Neural crest cell (in vitro differentiated cells): Measurements from ENCODE around the gene FOXP1. TPM values are rescaled to one million over a fixed set of nuclear protein-coding genes. Genes with fewer than 3 reads are reported as not detected.

Experiments
- DNase-seq: peaks from one replicate; pipeline ENCODE4 v3.0.0; 2021; ENCODE audit warnings: low read depth, mixed read lengths, low spot score
- H3K27ac Mint-ChIP-seq: one replicate; pipeline ENCODE4 v1.8.0; 2021; ENCODE audit warnings: mild to moderate bottlenecking, mixed read lengths; ENCODE audit not compliant: unreplicated experiment
- H3K27me3 Mint-ChIP-seq: 2 replicates; pipeline ENCODE4 v1.8.0; 2021; ENCODE audit warnings: low read depth, mild to moderate bottlenecking, mixed read lengths
- H3K36me3 Mint-ChIP-seq: 2 replicates; pipeline ENCODE4 v1.8.0; 2021; ENCODE audit warnings: low read depth, mild to moderate bottlenecking, mixed read lengths
- H3K4me1 Mint-ChIP-seq: 2 replicates; pipeline ENCODE4 v1.8.0; 2021; ENCODE audit warnings: mixed read lengths
- H3K4me3 Mint-ChIP-seq: one replicate; pipeline ENCODE4 v1.8.0; 2021; ENCODE audit warnings: mild to moderate bottlenecking, mixed read lengths
- H3K9me3 Mint-ChIP-seq: 2 replicates; pipeline ENCODE4 v1.8.0; 2021; ENCODE audit warnings: mixed read lengths
- CTCF ChIP-seq: fragments of 200-600 bp; sonication (generic); conservative IDR thresholded peaks from 2 replicates; pipeline ENCODE4 v1.5.0; 2021; ENCODE audit warnings: antibody characterized with exemption, mild to moderate bottlenecking
- total RNA-seq: library from RNA; stranded (reverse); gene quantifications from 2 replicates; pipeline ENCODE4 v1.2.1, GENCODE V29; 2021

FOXP1 gene
- total RNA-seq, 1 donor from 2014 or later: 22.8 TPM

- H3K4me1 Mint-ChIP-seq: no peaks in the 10 kb centered on the region
- no peaks in the 10 kb centered on the region for H3K9me3 Mint-ChIP-seq
- no peak overlapping the region for H3K4me3 Mint-ChIP-seq
- no peaks in the 10 kb centered on the region for H3K36me3 Mint-ChIP-seq
- no peak overlapping the region for H3K27ac Mint-ChIP-seq
- H3K27me3 Mint-ChIP-seq: no peaks in the 10 kb centered on the region
- TF ChIP-seq CTCF: no peak
- no peak for DNase-seq
Measured at GRCh38 chr3:71323558-71323957, 260.0 kb downstream of the FOXP1 start.

GRCh38 chr3:71322154-71322553, 261.4 kb downstream of the FOXP1 start:
- Mint-ChIP-seq H3K36me3 (no peaks in the 10 kb centered on the region), H3K9me3 (no peaks in the 10 kb centered on the region), H3K27ac (no peak overlapping the region), H3K27me3 (no peaks in the 10 kb centered on the region), H3K4me1 (no peaks in the 10 kb centered on the region), H3K4me3 (no peak overlapping the region)
- no peak for DNase-seq
- TF ChIP-seq CTCF: no peak

- no peaks in the 10 kb centered on the region for H3K4me1 Mint-ChIP-seq
- H3K36me3 Mint-ChIP-seq: no peaks in the 10 kb centered on the region
- no peak for DNase-seq
- no peak overlapping the region for H3K4me3 Mint-ChIP-seq
- no peak for TF ChIP-seq CTCF
- no peaks in the 10 kb centered on the region for H3K9me3 Mint-ChIP-seq
- H3K27ac Mint-ChIP-seq: no peak overlapping the region
- H3K27me3 Mint-ChIP-seq: no peaks in the 10 kb centered on the region
Measured at GRCh38 chr3:71319771-71320170, 263.8 kb downstream of the FOXP1 start.

- no peaks in the 10 kb centered on the region for H3K36me3 Mint-ChIP-seq
- no peak for DNase-seq
- no peak for TF ChIP-seq CTCF
- no peaks in the 10 kb centered on the region for H3K27me3 Mint-ChIP-seq
- no peak overlapping the region for H3K4me3 Mint-ChIP-seq
- no peaks in the 10 kb centered on the region for H3K4me1 Mint-ChIP-seq
- no peaks in the 10 kb centered on the region for H3K9me3 Mint-ChIP-seq
- H3K27ac Mint-ChIP-seq: no peak overlapping the region
Measured at GRCh38 chr3:71318458-71318827, 265.1 kb downstream of the FOXP1 start.

GRCh38 chr3:71317749-71318457, 265.6 kb downstream of the FOXP1 start:
- Mint-ChIP-seq H3K27ac (no peak overlapping the region), H3K4me1 (no peaks in the 10 kb centered on the region), H3K4me3 (no peak overlapping the region), H3K9me3 (no peaks in the 10 kb centered on the region), H3K27me3 (no peaks in the 10 kb centered on the region), H3K36me3 (no peaks in the 10 kb centered on the region)
- no peak for TF ChIP-seq CTCF
- DNase-seq: no peak
